Activated naive CD8-positive, alpha-beta T cell treated with anti-CD3 and anti-CD28 coated beads for 36 hours (primary cell): ENCODE results near the gene CDH9. TPM values are rescaled to one million over a fixed set of nuclear protein-coding genes. Genes with fewer than 3 reads are reported as not detected.

Source experiments
- DNase-seq: peaks from one replicate; pipeline ENCODE4 v3.0.0; 2021
- H3K27ac Mint-ChIP-seq: one replicate; pipeline ENCODE4 v1.8.0; 2022; ENCODE audit warnings: mild to moderate bottlenecking, moderate library complexity, mixed read lengths
- H3K27me3 Mint-ChIP-seq: one replicate; pipeline ENCODE4 v1.8.0; 2022; ENCODE audit warnings: mild to moderate bottlenecking, mixed read lengths
- H3K36me3 Mint-ChIP-seq: one replicate; pipeline ENCODE4 v1.8.0; 2021; ENCODE audit warnings: mild to moderate bottlenecking, mixed read lengths
- H3K4me1 Mint-ChIP-seq: one replicate; pipeline ENCODE4 v1.8.0; 2021; ENCODE audit warnings: mixed read lengths
- H3K4me3 Mint-ChIP-seq: one replicate; pipeline ENCODE4 v1.8.0; 2022; ENCODE audit warnings: mild to moderate bottlenecking, moderate library complexity, mixed read lengths
- H3K9me3 Mint-ChIP-seq: one replicate; pipeline ENCODE4 v1.8.0; 2022; ENCODE audit warnings: mixed read lengths
- total RNA-seq, 2 experiments: library from RNA; stranded (reverse); gene quantifications; one replicate each; pipeline ENCODE4 v1.2.3, GENCODE V29; 2021

The CDH9 gene, protein sequence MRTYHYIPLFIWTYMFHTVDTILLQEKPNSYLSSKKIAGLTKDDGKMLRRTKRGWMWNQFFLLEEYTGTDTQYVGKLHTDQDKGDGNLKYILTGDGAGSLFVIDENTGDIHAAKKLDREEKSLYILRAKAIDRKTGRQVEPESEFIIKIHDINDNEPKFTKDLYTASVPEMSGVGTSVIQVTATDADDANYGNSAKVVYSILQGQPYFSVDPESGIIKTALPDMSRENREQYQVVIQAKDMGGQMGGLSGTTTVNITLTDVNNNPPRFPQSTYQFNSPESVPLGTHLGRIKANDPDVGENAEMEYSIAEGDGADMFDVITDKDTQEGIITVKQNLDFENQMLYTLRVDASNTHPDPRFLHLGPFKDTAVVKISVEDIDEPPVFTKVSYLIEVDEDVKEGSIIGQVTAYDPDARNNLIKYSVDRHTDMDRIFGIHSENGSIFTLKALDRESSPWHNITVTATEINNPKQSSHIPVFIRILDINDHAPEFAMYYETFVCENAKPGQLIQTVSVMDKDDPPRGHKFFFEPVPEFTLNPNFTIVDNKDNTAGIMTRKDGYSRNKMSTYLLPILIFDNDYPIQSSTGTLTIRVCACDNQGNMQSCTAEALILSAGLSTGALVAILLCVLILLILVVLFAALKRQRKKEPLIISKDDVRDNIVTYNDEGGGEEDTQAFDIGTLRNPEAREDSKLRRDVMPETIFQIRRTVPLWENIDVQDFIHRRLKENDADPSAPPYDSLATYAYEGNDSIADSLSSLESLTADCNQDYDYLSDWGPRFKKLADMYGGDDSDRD
- not detected for total RNA-seq

DNA sequence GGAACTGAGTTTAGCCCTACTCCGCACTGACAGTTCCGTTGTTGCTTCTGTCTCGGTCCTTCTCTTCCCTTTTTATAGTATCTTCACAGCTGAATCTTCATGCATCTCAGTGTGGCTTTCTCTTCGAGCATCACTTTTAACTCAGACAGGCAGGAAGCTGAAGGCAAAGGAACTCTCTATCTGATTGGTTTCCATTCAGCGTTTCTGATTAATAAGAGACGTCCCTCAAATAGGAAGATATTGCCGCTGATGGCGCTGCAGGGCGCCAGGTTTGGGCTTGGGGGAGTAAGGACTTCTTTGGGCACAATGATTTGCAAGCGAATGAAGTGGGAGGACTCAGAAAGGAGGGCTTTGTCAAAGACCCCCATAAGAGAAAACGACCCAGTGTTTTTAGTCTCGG is at the start of gene CDH9:
Gene CDH9, minus strand, starts transcription at position 111 of the 400 bp plus-strand sequence. CDS start 50,253 bp downstream, outside the sequence.
- no peaks in the 10 kb centered on the region for H3K36me3 Mint-ChIP-seq
- no peak for DNase-seq
- no peak within 1 kb of the TSS for H3K27ac Mint-ChIP-seq
- H3K4me3 Mint-ChIP-seq, result no peak within 1 kb of the TSS
- no peaks in the 10 kb centered on the region for H3K4me1 Mint-ChIP-seq
- H3K27me3 Mint-ChIP-seq, result no peaks in the 10 kb centered on the region
- H3K9me3 Mint-ChIP-seq, result peaks cover 2% of the 10 kb centered on the region

DNA sequence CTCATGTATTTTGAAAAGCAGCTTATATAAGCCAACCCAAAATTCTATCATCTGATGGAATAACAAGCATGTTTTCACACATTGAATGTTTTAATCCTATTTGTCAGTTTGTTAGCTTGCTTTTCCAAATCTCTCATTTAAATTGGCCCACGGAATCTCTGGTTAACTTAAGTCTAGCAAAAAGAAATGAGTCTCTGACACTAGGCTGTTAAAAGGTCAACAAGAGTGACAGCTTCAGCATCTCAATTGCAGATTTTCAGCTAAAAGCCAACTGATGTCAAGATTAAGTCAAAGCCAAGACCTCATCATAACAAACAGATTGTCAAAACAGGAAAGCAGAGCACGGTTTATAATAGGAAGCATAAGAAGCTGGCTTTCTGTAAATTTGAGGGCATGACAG is 49.4 kb upstream of the CDH9 start:
- Mint-ChIP-seq H3K36me3 (no peaks in the 10 kb centered on the region), H3K27ac (no peak overlapping the region), H3K4me1 (no peaks in the 10 kb centered on the region), H3K4me3 (no peak overlapping the region), H3K27me3 (no peaks in the 10 kb centered on the region), H3K9me3 (no peaks in the 10 kb centered on the region)
- no peak for DNase-seq

DNA sequence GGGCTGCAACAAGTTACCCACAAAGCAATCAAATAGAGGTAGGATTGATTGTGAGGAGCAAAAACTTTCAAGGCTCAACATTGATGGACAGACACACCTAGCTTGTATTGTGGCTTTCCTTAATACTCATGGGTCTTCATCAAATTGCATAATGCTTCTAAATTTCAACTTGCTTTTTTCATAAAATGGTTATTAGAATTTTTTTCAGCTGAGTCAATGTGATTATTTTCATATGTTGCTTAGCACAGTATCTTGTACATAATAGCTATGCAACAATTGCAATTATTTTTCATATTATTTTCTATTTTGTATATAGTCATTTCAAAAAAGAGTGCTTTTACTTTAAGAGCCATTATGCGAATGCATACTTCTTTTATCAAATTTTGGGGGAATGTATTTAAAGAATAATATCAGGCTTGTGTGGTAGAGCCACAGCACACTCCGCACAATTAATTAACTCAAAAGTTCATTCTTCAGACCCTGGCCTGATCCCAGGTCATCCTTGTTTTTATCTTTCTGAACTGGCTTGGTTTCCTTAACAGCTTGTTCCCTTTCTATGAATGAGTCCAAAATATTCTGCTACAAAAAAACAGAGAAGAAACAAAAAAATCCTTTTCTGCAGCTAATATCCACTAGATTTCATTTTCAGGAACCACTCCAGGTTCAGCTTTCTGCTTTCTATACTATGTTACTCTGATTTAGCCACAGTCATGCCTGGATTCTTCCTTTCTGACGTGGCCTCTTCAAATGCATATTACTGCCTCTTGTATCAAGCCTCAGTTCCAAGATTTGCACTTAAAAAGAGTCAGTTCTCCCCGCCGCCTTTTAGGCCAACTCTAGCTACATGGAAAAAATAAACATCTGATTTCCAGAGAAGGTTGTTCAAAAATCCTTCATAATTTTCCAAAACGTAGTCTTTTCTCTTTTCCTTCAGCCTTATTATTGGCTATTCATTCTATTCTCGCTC is 45.3 kb upstream of the CDH9 start:
- DNase-seq, result no peak
- Mint-ChIP-seq H3K27ac (no peak overlapping the region), H3K27me3 (no peaks in the 10 kb centered on the region), H3K4me3 (no peak overlapping the region), H3K36me3 (no peaks in the 10 kb centered on the region), H3K4me1 (no peaks in the 10 kb centered on the region), H3K9me3 (peaks cover 2% of the 10 kb centered on the region)

DNA sequence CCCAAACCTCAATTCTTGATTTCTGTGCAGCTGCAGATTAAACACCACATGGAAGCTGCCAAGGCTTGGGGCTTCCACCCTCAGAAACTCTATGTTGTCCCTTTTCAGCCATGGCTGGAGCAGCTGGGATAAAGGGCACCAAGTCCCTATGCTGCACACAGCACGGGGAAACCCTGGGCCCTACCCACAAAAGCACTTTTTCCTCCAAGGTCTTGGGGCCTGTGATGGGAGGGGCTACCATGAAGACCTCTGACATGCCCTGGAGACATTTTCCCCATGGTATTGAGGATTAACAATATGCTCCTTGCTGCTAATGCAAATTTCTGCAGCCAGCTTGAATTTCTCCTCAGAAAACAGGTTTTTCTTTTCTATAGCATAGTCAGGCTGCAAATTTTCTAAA is 41.8 kb upstream of the CDH9 start:
- no peak for DNase-seq
- Mint-ChIP-seq H3K4me3 (no peak overlapping the region), H3K27me3 (no peaks in the 10 kb centered on the region), H3K36me3 (no peaks in the 10 kb centered on the region), H3K9me3 (peaks cover 2% of the 10 kb centered on the region), H3K4me1 (no peaks in the 10 kb centered on the region), H3K27ac (no peak overlapping the region)

DNA sequence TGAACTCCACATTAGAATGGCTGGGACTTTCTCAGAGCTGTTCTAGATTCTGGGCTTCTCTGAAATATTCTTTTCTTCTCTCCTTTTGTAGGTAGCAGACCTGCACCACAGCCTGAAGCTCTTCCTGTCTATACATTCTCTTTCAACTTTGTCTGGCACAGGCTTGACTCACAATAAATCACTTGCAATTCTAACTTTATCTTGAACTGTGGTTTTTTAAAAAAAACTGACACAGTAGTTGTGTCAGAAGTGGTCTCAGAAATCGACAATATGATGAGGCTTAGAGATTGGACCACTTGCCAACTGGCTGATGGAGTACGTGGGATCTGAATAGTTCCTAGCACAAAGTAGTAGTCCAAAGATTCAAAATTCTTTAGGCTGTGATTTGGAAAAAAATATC is 24.1 kb upstream of the CDH9 start:
- Mint-ChIP-seq H3K4me3 (no peak overlapping the region), H3K9me3 (peaks cover 4% of the 10 kb centered on the region), H3K4me1 (no peaks in the 10 kb centered on the region), H3K36me3 (no peaks in the 10 kb centered on the region), H3K27ac (no peak overlapping the region), H3K27me3 (no peaks in the 10 kb centered on the region)
- DNase-seq, result no peak

DNA sequence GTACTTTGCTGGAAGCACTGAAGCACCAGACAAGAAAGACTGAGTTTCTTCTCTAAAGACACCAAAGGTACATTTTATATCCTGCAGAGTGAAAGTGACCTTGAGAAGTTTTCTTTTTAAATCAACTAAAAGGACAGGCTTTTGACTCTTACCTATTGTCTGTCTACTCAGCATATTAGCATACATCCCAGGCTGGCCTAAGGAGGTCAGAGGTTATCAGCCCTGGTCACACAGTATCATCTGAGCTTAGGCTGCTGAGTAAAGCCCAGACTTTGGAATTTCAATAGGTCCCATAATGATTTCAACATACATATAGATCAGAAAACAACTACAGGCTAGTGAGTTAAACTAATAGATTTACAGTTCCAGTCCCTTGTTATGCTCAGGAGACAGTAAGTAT is 10.1 kb upstream of the CDH9 start:
- Mint-ChIP-seq H3K27me3 (no peaks in the 10 kb centered on the region), H3K4me3 (no peak overlapping the region), H3K27ac (no peak overlapping the region), H3K4me1 (no peaks in the 10 kb centered on the region), H3K9me3 (no peaks in the 10 kb centered on the region), H3K36me3 (no peaks in the 10 kb centered on the region)
- DNase-seq, result no peak

DNA sequence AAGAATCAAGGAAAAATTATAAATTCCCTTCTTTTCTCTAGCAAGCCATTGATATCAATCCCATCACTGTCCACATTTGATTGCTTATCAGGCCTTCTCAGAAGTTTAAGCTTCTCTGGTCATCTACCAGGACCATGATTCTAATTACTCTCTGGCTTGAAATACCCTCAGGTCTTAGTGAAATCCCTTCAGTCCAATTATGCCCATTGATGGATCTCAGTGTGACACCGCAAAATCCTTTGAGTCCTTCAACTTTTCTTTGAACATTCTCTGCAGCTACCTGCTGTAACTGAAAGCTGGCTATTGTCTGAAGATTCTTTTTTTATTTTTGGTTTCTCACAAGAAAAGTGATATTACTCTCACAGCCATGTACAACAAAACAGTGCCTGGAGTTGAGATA is 3.0 kb upstream of the CDH9 start:
- H3K27ac Mint-ChIP-seq, result no peak overlapping the region
- no peaks in the 10 kb centered on the region for H3K27me3 Mint-ChIP-seq
- H3K9me3 Mint-ChIP-seq, result peaks cover 2% of the 10 kb centered on the region
- H3K36me3 Mint-ChIP-seq, result no peaks in the 10 kb centered on the region
- DNase-seq, result no peak
- no peaks in the 10 kb centered on the region for H3K4me1 Mint-ChIP-seq
- H3K4me3 Mint-ChIP-seq, result no peak overlapping the region

DNA sequence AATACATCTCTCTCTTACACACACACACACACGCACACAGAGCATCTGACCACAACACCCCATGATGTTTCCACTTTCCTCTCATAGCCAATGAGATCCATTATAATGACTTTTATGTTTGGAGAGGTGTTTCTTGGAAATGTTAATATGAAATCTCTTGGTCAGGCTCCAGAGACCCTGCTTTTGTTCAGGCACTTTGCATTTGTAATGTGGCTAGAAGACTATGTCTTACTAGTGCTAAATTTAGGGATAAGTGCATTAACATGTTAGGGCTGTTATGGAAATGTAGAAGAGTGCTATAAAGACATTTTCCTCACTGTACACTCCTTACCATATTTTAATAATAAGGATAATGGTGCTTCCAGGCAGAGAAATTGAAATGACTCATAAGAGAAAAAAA is 3.8 kb downstream of the CDH9 start:
- DNase-seq, result no peak
- peaks cover 1% of the 10 kb centered on the region for H3K9me3 Mint-ChIP-seq
- no peak overlapping the region for H3K27ac Mint-ChIP-seq
- H3K36me3 Mint-ChIP-seq, result no peaks in the 10 kb centered on the region
- no peak overlapping the region for H3K4me3 Mint-ChIP-seq
- H3K27me3 Mint-ChIP-seq, result no peaks in the 10 kb centered on the region
- no peaks in the 10 kb centered on the region for H3K4me1 Mint-ChIP-seq

DNA sequence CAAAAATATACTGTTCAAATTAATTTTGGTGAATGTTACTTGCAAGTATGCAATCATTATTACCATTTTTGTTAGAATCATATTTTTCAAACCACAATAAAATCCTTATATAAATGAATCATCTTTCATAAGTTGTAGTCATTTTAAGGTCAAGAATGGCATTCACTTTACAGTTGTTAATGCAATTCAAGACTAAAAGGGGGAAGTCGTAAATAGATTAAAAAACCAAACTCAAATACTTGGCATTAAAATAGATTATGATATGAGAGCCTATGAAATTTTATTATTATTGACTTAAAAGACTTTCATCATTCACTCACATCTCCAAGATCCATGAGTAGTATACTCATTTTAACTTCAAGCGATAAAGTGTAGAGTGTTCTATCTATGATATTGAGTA is 11.6 kb downstream of the CDH9 start:
- H3K4me1 Mint-ChIP-seq, result no peaks in the 10 kb centered on the region
- no peak overlapping the region for H3K4me3 Mint-ChIP-seq
- H3K27ac Mint-ChIP-seq, result no peak overlapping the region
- H3K36me3 Mint-ChIP-seq, result no peaks in the 10 kb centered on the region
- H3K27me3 Mint-ChIP-seq, result no peaks in the 10 kb centered on the region
- DNase-seq, result no peak
- H3K9me3 Mint-ChIP-seq, result no peaks in the 10 kb centered on the region

DNA sequence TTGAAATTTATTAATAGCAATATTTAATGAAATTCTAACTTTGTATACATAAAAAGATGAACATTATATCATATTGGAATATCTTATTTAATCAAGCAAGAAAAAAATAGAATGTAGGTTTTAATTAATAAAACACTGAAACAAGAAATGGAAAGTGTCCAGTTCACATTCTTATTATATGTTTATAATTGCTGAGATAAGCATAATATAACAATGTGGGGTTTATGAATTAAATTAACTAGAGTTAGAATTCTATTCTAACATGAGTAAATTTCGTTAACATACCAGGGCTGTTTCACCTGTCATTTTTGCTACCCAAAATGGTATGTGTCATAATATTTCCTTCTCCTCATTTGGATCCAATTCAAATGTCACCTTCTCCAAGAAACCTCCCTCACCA is 12.3 kb downstream of the CDH9 start:
- Mint-ChIP-seq H3K4me1 (no peaks in the 10 kb centered on the region), H3K9me3 (peaks cover under 1% of the 10 kb centered on the region), H3K27ac (no peak overlapping the region), H3K27me3 (no peaks in the 10 kb centered on the region), H3K4me3 (no peak overlapping the region), H3K36me3 (no peaks in the 10 kb centered on the region)
- no peak for DNase-seq

DNA sequence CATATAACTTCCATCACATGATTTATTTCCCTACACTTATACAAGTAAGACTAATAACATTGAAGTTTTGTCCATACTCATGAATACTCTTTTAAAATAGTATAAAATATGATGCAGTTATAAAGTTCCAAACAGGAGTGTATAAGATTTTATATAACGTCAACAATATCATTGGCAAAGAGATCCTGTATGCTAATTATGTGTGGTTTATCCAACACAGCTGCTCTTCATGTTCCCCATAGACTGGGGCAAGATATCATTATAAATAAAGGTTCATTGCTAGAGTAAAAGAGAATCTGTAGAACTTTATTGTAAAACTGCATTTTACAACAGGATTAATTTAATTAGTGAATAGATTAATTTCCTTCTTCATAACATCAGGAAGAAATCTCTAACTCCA is 16.9 kb downstream of the CDH9 start:
- no peak for DNase-seq
- H3K27ac Mint-ChIP-seq, result no peak overlapping the region
- H3K4me1 Mint-ChIP-seq, result no peaks in the 10 kb centered on the region
- H3K9me3 Mint-ChIP-seq, result peaks cover 2% of the 10 kb centered on the region
- no peaks in the 10 kb centered on the region for H3K27me3 Mint-ChIP-seq
- no peak overlapping the region for H3K4me3 Mint-ChIP-seq
- no peaks in the 10 kb centered on the region for H3K36me3 Mint-ChIP-seq

DNA sequence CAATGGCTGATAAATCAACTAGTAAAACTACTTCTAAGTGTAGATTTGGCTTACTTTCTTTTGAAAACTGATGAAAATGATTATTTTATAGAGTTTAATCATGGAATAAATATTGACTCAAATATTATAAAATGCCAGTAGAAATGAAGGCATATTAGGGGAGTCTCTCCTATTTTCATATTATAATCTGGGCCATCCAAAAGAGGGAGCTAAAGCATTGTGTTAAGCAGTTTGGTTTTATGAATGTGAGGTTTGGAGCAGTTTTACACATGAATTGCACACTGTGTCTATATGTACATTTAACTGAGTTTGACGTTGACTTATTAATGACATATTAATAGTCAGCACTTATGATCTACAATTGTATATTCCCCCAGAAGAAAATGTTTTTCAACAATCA is 17.4 kb downstream of the CDH9 start:
- H3K36me3 Mint-ChIP-seq, result no peaks in the 10 kb centered on the region
- no peaks in the 10 kb centered on the region for H3K4me1 Mint-ChIP-seq
- H3K27me3 Mint-ChIP-seq, result no peaks in the 10 kb centered on the region
- no peak for DNase-seq
- no peak overlapping the region for H3K27ac Mint-ChIP-seq
- H3K4me3 Mint-ChIP-seq, result no peak overlapping the region
- H3K9me3 Mint-ChIP-seq, result peaks cover 2% of the 10 kb centered on the region

DNA sequence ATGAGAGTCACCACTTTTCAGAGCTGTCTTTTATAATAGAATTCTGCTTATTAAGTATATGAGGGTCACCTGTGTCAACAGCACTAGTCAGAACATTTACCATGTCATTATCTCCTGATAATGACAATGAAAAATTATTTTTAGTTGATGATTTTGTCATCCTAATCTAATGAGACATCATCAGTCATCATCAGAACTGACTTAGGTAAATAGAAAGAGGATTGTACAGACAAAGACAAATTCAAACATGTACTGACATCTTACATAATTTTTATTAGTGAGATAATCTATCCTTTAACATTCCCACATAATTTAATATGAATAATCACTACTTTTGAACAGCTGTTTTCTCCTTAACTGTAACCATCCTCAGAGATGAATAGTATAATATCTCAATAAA is 22.6 kb downstream of the CDH9 start:
- DNase-seq, result no peak
- H3K27ac Mint-ChIP-seq, result no peak overlapping the region
- H3K4me3 Mint-ChIP-seq, result no peak overlapping the region
- H3K9me3 Mint-ChIP-seq, result no peaks in the 10 kb centered on the region
- H3K36me3 Mint-ChIP-seq, result no peaks in the 10 kb centered on the region
- H3K4me1 Mint-ChIP-seq, result no peaks in the 10 kb centered on the region
- H3K27me3 Mint-ChIP-seq, result no peaks in the 10 kb centered on the region

DNA sequence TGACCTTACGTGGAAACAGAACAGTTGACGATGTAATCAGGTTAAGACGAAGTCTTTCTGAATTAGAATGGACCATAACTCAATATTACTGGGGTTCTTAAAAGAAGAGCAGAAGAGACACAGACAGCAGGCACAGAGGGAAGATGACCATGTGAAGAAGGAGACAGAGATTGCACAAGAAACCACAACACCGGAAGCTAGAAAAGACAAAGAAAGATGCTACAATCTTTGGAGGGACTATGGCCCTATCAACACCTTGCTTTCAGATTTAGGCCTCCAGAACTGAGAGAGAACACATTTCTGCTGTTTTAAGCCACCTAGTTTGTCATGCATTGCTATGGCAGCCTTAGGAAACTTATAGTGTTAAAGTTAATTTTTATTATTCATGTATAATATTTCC is 27.1 kb downstream of the CDH9 start:
- no peaks in the 10 kb centered on the region for H3K27me3 Mint-ChIP-seq
- H3K36me3 Mint-ChIP-seq, result no peaks in the 10 kb centered on the region
- no peaks in the 10 kb centered on the region for H3K4me1 Mint-ChIP-seq
- no peak overlapping the region for H3K4me3 Mint-ChIP-seq
- H3K27ac Mint-ChIP-seq, result no peak overlapping the region
- H3K9me3 Mint-ChIP-seq, result no peaks in the 10 kb centered on the region
- no peak for DNase-seq

DNA sequence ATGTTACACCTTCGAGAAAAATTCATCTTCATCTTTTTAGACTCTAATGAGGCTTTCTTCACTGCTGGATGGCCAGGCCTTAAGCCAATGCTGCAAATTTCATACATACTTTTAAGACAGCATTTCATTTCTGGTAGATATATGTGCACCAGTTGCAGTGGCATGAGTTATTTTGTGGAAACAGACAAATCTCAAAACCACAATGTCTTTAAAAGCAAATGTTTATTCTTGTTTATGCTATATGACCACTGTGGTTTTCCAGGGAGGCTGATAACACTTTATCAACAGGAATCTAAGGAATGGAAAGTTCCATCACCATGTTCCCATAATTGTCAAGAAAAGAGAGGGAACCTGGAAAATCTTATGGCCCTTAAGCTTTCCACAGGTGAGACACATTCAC is 27.7 kb downstream of the CDH9 start:
- H3K9me3 Mint-ChIP-seq, result no peaks in the 10 kb centered on the region
- no peaks in the 10 kb centered on the region for H3K36me3 Mint-ChIP-seq
- no peaks in the 10 kb centered on the region for H3K4me1 Mint-ChIP-seq
- H3K27ac Mint-ChIP-seq, result no peak overlapping the region
- DNase-seq, result no peak
- no peaks in the 10 kb centered on the region for H3K27me3 Mint-ChIP-seq
- H3K4me3 Mint-ChIP-seq, result no peak overlapping the region
